Vagina (tissue), 2 donors: ENCODE results near the gene ATF6B.

Experiments
- POLR2A ChIP-seq, 2 donors: fragments of 450-650 bp; IDR thresholded peaks; one replicate each; pipeline ENCODE4 v1.6.1; 2017; ENCODE audit warnings: antibody characterized with exemption in 2 of 2, mild to moderate bottlenecking in 2 of 2, moderate library complexity in 2 of 2
- TF ChIP-seq, protein P1 (sequence below), 3 experiments: fragments of 450-650 bp in 2 of 3; fragments of 200-600 bp in 1 of 3; sonication (generic) in 1 of 3; IDR thresholded peaks; one replicate each; pipeline ENCODE4 v1.5.1; 2017 to 2019; ENCODE audit warnings: antibody characterized with exemption in 3 of 3, mild to moderate bottlenecking in 2 of 3, moderate library complexity in 2 of 3

DNA sequence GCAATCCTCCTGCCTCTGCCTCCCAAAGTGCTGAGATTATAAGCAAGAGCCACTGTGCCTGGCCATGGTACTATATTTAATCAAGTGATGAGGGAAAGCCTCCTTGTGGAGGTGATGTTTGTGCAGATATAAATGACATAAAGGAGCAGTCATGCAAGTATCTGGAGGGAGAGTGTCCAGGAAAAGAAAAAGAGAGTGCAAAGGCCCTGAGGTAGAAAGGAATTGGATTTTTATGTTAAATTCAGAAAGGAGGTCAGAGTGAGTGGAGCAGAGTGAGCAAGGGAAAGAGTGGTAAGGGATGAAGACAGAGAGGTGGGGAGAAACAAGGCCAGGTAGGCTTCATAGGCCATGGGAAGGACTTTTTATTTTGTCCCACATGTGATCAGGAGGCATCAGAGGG, 9.4 kb upstream of the ATF6B start:
- TF ChIP-seq, protein P1, sequence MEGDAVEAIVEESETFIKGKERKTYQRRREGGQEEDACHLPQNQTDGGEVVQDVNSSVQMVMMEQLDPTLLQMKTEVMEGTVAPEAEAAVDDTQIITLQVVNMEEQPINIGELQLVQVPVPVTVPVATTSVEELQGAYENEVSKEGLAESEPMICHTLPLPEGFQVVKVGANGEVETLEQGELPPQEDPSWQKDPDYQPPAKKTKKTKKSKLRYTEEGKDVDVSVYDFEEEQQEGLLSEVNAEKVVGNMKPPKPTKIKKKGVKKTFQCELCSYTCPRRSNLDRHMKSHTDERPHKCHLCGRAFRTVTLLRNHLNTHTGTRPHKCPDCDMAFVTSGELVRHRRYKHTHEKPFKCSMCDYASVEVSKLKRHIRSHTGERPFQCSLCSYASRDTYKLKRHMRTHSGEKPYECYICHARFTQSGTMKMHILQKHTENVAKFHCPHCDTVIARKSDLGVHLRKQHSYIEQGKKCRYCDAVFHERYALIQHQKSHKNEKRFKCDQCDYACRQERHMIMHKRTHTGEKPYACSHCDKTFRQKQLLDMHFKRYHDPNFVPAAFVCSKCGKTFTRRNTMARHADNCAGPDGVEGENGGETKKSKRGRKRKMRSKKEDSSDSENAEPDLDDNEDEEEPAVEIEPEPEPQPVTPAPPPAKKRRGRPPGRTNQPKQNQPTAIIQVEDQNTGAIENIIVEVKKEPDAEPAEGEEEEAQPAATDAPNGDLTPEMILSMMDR (IDR thresholded peaks at IDR 0.05): no peak
- TF ChIP-seq POLR2A (IDR thresholded peaks at IDR 0.05): no peak
